Duodenal mucosa (tissue), 2 donors: ENCODE results near the gene DSCAML1.

Experiments used
- H3K27ac ChIP-seq: one replicate; pipeline ENCODE4 v1.7.0; 2013; ENCODE audit warnings: low read depth, low read length
- H3K27me3 ChIP-seq, 2 donors: one replicate each; pipeline ENCODE4 v1.7.0; 2013; ENCODE audit warnings: low read length in 2 of 2, control low read depth in 1 of 2; ENCODE audit not compliant: insufficient read depth in 2 of 2, control insufficient read depth in 1 of 2
- H3K36me3 ChIP-seq, 2 donors: one replicate each; pipeline ENCODE4 v1.7.0; 2013; ENCODE audit warnings: low read length in 2 of 2, control low read depth in 1 of 2; ENCODE audit not compliant: insufficient read depth in 2 of 2, control insufficient read depth in 1 of 2
- H3K4me1 ChIP-seq, 2 donors: one replicate each; pipeline ENCODE4 v1.7.0; 2013; ENCODE audit warnings: low read length in 2 of 2, control low read depth in 1 of 2; ENCODE audit not compliant: insufficient read depth in 2 of 2, control insufficient read depth in 1 of 2
- H3K4me3 ChIP-seq, 2 donors: one replicate each; pipeline ENCODE4 v1.7.0; 2013; ENCODE audit warnings: low read length in 2 of 2, low read depth in 1 of 2
- H3K9ac ChIP-seq, 2 donors: one replicate each; pipeline ENCODE4 v1.7.0; 2013; ENCODE audit warnings: low read length in 2 of 2, low read depth in 1 of 2
- H3K9me3 ChIP-seq, 2 donors: one replicate each; pipeline ENCODE4 v1.7.0; 2013; ENCODE audit warnings: low read length in 2 of 2, control low read depth in 1 of 2; ENCODE audit not compliant: control insufficient read depth in 1 of 2

DSCAML1 gene

GRCh38 chr11:117484156-117484555, 312.9 kb downstream of the DSCAML1 start:
- Histone ChIP-seq H3K9me3 (no peaks in the 10 kb centered on the region), H3K9ac (no peak overlapping the region), H3K27me3 (peaks cover 0 to 2% of the 10 kb centered on the region in 2 donors)

DNA sequence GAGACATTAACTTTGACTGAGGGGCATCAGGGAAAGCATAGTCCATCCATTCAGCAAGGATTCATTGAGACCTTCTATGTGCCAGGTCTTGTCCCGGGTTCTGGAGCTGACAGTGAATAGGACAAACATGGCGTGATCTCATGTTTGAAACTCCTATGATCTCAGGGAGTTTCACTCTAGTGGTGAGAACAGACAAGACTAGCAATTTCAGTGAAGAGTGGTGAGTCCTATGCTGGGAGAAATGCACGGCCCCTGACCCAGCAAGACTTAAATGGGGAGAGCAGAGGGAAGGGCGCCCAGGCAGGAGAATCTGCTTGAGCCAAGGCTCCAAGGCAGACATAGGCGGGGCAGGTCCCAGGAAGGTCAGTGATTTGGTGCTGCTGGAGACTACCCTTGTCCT, 313.6 kb downstream of the DSCAML1 start:
- peaks cover under 1 to 4% of the 10 kb centered on the region in 2 donors for H3K27me3 ChIP-seq
- H3K36me3 ChIP-seq: no peaks in the 10 kb centered on the region
- H3K9ac ChIP-seq: no peak overlapping the region
- no peaks in the 10 kb centered on the region for H3K9me3 ChIP-seq
- H3K27ac ChIP-seq: no peak overlapping the region
- peaks cover under 1 to 4% of the 10 kb centered on the region in 2 donors for H3K4me1 ChIP-seq
- H3K4me3 ChIP-seq: no peak overlapping the region

More at GRCh38 chr11:117484156-117484555, 312.9 kb downstream of the DSCAML1 start:
- H3K4me1 ChIP-seq: no peaks in the 10 kb centered on the region
- no peak overlapping the region for H3K4me3 ChIP-seq
- no peak overlapping the region for H3K27ac ChIP-seq
- no peaks in the 10 kb centered on the region for H3K36me3 ChIP-seq

DNA sequence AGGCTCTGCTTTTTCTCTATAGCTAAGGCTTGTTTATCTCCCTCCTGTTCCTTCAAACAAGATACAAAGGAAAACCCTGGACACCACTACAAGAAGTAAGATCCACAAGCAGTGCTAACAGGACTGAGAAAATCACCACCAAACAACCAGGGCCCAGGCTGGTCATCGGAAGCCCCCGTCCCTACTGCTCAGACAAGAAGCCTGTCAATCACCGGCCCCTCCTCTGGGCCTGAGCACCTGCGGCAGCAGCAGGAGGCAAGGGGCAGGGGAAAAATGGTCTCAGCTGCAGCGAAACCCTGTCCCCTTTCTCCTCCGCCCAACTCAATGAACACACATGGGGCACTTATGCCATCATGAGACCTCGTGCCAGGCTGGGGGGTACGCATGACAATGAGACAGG, 314.1 kb downstream of the DSCAML1 start:
- Histone ChIP-seq H3K9ac (no peak overlapping the region), H3K27me3 (peaks cover 0 to 5% of the 10 kb centered on the region in 2 donors), H3K27ac (no peak overlapping the region), H3K36me3 (no peaks in the 10 kb centered on the region), H3K9me3 (no peaks in the 10 kb centered on the region), H3K4me3 (no peak overlapping the region), H3K4me1 (peaks cover 4 to 8% of the 10 kb centered on the region in 2 donors)

DNA sequence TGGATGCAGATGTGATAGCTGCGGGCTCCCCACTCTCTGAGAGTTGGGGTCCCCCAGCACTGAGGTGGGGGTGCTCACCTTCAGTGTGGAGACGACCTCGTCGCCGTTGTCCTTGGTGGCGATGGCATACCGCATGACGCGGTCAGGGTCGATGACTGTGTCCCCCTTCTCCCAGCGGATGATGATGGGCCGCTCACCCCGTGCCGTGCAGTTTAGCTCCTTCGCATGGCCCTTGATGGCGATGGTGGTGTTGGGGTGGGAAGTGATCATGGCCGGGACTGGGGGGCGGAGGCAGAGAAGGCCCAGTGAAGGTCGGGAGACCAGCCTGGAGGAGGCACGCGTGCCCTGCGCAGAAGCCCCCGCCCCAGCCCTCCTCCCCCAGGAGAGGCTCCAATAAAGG, 315.1 kb downstream of the DSCAML1 start:
- Histone ChIP-seq H3K27me3 (peaks cover 0 to 5% of the 10 kb centered on the region in 2 donors), H3K9me3 (no peaks in the 10 kb centered on the region), H3K36me3 (no peaks in the 10 kb centered on the region), H3K27ac (no peak overlapping the region), H3K4me1 (peaks cover 4 to 8% of the 10 kb centered on the region in 2 donors), H3K9ac (no peak overlapping the region), H3K4me3 (no peak overlapping the region)

- H3K9ac ChIP-seq: no peak overlapping the region
- H3K4me3 ChIP-seq: no peak overlapping the region
- H3K36me3 ChIP-seq: no peaks in the 10 kb centered on the region
- H3K27me3 ChIP-seq: peaks cover 0 to 5% of the 10 kb centered on the region in 2 donors
- no peak overlapping the region for H3K27ac ChIP-seq
- peaks cover 4 to 8% of the 10 kb centered on the region in 2 donors for H3K4me1 ChIP-seq
- no peaks in the 10 kb centered on the region for H3K9me3 ChIP-seq
Measured at GRCh38 chr11:117481036-117481435, 316.0 kb downstream of the DSCAML1 start.

GRCh38 chr11:117480221-117480620, 316.8 kb downstream of the DSCAML1 start:
- Histone ChIP-seq H3K9me3 (no peaks in the 10 kb centered on the region), H3K27me3 (peaks cover 0 to 5% of the 10 kb centered on the region in 2 donors), H3K4me3 (no peak overlapping the region), H3K36me3 (no peaks in the 10 kb centered on the region), H3K27ac (no peak overlapping the region), H3K9ac (no peak overlapping the region), H3K4me1 (peaks cover 4 to 8% of the 10 kb centered on the region in 2 donors)

DNA sequence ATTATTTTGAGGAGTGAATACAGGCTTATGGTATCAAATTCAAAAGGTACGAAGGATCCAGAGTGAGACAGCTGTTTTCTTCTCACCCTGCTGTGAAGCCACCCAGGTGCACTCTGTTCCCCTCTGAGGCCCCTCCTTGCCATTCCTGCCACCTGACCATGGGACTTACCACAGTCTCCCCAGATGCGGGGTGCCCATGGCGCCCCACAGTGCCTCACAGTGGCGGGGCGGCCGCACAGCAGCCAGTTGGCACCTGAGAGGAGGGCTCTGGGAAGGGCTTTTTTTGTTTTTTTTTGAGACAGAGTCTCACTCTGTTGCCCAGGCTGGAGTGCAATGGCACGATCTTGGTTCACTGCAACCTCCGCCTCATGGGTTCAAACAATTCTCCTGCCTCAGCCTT, 317.6 kb downstream of the DSCAML1 start:
- Histone ChIP-seq H3K4me3 (no peak overlapping the region), H3K27ac (no peak overlapping the region), H3K27me3 (peaks cover 0 to 5% of the 10 kb centered on the region in 2 donors), H3K4me1 (peaks cover 4 to 8% of the 10 kb centered on the region in 2 donors), H3K9me3 (no peaks in the 10 kb centered on the region), H3K9ac (no peak overlapping the region), H3K36me3 (no peaks in the 10 kb centered on the region)

DNA sequence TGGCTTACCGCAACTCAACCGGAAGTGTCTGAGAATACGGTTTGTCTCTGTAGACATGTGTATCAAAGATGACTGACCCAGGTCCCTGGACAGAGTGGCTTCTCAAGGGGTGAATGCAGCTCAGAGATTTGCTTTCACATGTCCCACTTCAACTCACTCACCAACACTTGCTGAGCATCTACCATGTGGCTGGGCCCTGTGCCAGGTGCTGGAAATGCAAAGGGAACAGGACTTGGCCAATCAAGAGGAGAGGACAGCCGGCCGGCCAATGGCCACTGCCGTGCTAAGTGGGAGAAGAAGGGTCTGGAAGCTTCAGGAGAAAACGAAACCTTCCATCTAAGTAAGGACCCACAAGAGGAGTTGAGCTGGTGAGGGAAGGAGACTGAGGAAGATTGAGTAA, 318.1 kb downstream of the DSCAML1 start:
- no peak overlapping the region for H3K9ac ChIP-seq
- H3K9me3 ChIP-seq: no peaks in the 10 kb centered on the region
- peaks cover 4 to 8% of the 10 kb centered on the region in 2 donors for H3K4me1 ChIP-seq
- peaks cover 0 to 5% of the 10 kb centered on the region in 2 donors for H3K27me3 ChIP-seq
- H3K4me3 ChIP-seq: no peak overlapping the region
- H3K27ac ChIP-seq: no peak overlapping the region
- H3K36me3 ChIP-seq: no peaks in the 10 kb centered on the region

DNA sequence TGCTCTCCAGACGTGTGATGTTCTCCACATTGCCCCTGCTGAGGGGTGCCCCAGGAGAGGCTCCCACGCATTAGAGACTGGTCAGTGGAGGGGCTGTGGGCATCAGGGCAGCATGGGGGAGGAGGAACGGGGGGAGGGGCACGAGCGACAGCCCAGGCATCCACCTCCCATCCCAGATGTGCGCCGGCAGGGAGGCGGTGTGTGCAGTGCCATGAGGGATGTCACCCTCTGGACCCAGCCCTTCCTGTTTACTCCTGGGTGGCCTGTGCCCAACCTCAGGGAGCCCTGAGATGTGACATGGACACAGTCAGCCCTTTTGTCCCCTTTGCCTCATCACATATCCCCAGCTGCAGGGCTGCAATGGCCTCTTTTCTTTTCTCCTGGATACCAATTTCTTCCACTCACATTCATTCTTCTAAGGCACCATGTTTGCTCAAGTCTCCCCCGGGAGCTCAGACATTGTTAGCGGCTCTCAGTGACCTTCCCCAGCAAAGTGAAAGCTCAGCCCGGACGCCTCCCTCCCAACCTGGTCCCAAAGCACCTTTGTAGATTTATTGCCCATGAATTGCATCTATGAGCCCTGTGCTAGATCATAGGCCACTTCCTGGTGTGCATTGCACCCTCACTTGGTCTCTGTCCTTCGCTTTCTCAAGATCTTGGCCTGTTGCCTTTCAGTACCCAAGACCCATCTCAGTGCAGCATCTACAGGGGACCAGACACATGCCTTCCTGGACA, 318.7 kb downstream of the DSCAML1 start:
- H3K9me3 ChIP-seq: no peaks in the 10 kb centered on the region
- H3K36me3 ChIP-seq: no peaks in the 10 kb centered on the region
- H3K4me1 ChIP-seq: peaks cover 4 to 8% of the 10 kb centered on the region in 2 donors
- no peak overlapping the region for H3K27ac ChIP-seq
- peak overlapping the region in 1 of 2 donors; percentile 28 for H3K4me3 ChIP-seq
- H3K9ac ChIP-seq: no peak overlapping the region
- peaks cover 0 to 5% of the 10 kb centered on the region in 2 donors for H3K27me3 ChIP-seq

DNA sequence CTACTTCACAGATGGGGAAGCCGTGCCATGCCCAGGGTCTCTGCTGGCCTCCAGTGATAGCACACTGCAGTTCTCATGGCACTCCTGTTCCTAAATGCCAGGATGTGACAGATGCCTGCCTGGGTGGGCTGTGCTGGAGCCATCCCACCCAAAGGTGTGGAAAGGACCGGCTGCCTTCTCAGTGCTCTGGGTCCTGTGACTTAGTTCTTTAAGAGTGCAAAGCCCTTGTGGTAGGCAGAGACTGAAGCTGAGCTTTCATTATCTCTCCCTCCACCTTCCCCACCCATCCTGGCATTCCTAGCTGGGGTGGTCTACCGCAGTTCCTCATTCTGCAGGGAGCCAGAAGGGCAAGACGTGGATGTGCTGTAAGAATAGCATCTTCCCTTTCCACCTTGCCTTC, 319.3 kb downstream of the DSCAML1 start:
- H3K4me1 ChIP-seq: peaks cover 4 to 8% of the 10 kb centered on the region in 2 donors
- H3K9ac ChIP-seq: no peak overlapping the region
- H3K27ac ChIP-seq: no peak overlapping the region
- no peak overlapping the region for H3K4me3 ChIP-seq
- peaks cover 0 to 5% of the 10 kb centered on the region in 2 donors for H3K27me3 ChIP-seq
- no peaks in the 10 kb centered on the region for H3K36me3 ChIP-seq
- no peaks in the 10 kb centered on the region for H3K9me3 ChIP-seq
